ENCODE results near the gene IL9. TPM values are rescaled to one million over a fixed set of nuclear protein-coding genes. Genes with fewer than 3 reads are reported as not detected.

IL9 gene
- polyA plus RNA-seq, 1 donor (not counting 4 experiments of a cell fraction or from before 2014, with no cell fraction given), result not detected

GRCh38 chr5:135874461-135874860, 21.2 kb downstream of the IL9 start:
- Histone ChIP-seq H3K4me2 (ENCODE audit: control insufficient read depth, extremely low read depth, insufficient read depth, low read depth, low read length) (no peak overlapping the region), H3K27ac (ENCODE audit: control insufficient read depth, insufficient read depth, low read length) (no peak overlapping the region), H3K4me3 (ENCODE audit: control insufficient read depth in 2 of 3, extremely low read depth in 1 of 3, insufficient read depth in 2 of 3, low read depth in 1 of 3, low read length in 3 of 3) (no peak overlapping the region), H3K9ac (ENCODE audit: control insufficient read depth, extremely low read depth, insufficient read depth, low read length) (no peak overlapping the region), H3K79me2 (ENCODE audit: control insufficient read depth, insufficient read depth, low read length) (no peaks in the 10 kb centered on the region), H3K36me3 (ENCODE audit: control insufficient read depth in 2 of 2, extremely low read depth in 1 of 2, insufficient read depth in 2 of 2, low read length in 2 of 2) (no peaks in the 10 kb centered on the region), H3K9me1 (ENCODE audit: control insufficient read depth, extremely low read depth, insufficient read depth, low read length) (no peaks in the 10 kb centered on the region), H3K4me1 (ENCODE audit: control insufficient read depth, extremely low read depth, insufficient read depth, low read length) (no peaks in the 10 kb centered on the region), H4K20me1 (ENCODE audit: control insufficient read depth, extremely low read depth, insufficient read depth, low read length) (no peaks in the 10 kb centered on the region), H2AFZ (ENCODE audit: control insufficient read depth, low read length) (no peak overlapping the region), H3K27me3 (ENCODE audit: control insufficient read depth, extremely low read depth, insufficient read depth, low read length) (peaks cover 10% of the 10 kb centered on the region), H3K9me3 (ENCODE audit: control insufficient read depth, low read depth, low read length) (no peaks in the 10 kb centered on the region)
- FAIRE-seq (no peak), DNase-seq (ENCODE audit: low read depth, low spot score) (no peak)
- dilution Hi-C loops (cut with MboI; ENCODE audit: extremely low pct_ligation_motif_present, low sequenced_read_pairs), result no loop called here
- TF ChIP-seq, protein P1, sequence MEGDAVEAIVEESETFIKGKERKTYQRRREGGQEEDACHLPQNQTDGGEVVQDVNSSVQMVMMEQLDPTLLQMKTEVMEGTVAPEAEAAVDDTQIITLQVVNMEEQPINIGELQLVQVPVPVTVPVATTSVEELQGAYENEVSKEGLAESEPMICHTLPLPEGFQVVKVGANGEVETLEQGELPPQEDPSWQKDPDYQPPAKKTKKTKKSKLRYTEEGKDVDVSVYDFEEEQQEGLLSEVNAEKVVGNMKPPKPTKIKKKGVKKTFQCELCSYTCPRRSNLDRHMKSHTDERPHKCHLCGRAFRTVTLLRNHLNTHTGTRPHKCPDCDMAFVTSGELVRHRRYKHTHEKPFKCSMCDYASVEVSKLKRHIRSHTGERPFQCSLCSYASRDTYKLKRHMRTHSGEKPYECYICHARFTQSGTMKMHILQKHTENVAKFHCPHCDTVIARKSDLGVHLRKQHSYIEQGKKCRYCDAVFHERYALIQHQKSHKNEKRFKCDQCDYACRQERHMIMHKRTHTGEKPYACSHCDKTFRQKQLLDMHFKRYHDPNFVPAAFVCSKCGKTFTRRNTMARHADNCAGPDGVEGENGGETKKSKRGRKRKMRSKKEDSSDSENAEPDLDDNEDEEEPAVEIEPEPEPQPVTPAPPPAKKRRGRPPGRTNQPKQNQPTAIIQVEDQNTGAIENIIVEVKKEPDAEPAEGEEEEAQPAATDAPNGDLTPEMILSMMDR (optimal IDR thresholded peaks at IDR 0.05 in 1 of 3, IDR thresholded peaks at IDR 0.05 in 1 of 3, conservative IDR thresholded peaks at IDR 0.05 in 1 of 3; ENCODE audit: extremely low read depth in 1 of 3, insufficient read depth in 2 of 3, low read length in 3 of 3), result no peak
- TF ChIP-seq EZH2 (IDR thresholded peaks at IDR 0.05; ENCODE audit: low read length), result no peak

DNA sequence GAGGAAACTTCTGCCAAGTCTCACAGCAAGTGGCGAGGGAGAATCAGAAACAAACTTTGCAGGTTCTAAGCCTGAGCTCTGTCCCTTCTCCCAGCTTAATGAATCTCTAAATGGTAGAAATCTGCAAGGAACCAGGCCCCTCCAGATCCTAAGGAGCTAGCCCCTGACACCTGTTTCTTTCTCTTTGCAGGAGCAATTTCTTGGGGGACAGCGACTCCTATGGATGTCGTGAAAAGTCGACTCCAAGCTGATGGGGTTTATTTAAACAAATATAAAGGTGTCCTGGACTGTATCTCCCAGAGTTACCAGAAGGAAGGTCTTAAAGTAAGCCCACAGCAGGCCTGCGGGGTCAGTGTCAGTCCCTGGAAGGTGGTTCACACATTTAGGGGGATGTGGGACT, 21.8 kb downstream of the IL9 start:
- no peaks in the 10 kb centered on the region for H3K79me2 ChIP-seq (ENCODE audit: control insufficient read depth, insufficient read depth, low read length)
- DNase-seq (ENCODE audit: low read depth, low spot score) (no peak), FAIRE-seq (no peak)
- no peaks in the 10 kb centered on the region for H4K20me1 ChIP-seq (ENCODE audit: control insufficient read depth, extremely low read depth, insufficient read depth, low read length)
- H3K9ac ChIP-seq (ENCODE audit: control insufficient read depth, extremely low read depth, insufficient read depth, low read length), result no peak overlapping the region
- no peaks in the 10 kb centered on the region for H3K9me3 ChIP-seq (ENCODE audit: control insufficient read depth, low read depth, low read length)
- no peaks in the 10 kb centered on the region for H3K36me3 ChIP-seq (ENCODE audit: control insufficient read depth in 2 of 2, extremely low read depth in 1 of 2, insufficient read depth in 2 of 2, low read length in 2 of 2)
- no peak for TF ChIP-seq EZH2 (IDR thresholded peaks at IDR 0.05; ENCODE audit: low read length)
- TF ChIP-seq, protein P1 (optimal IDR thresholded peaks at IDR 0.05 in 1 of 3, IDR thresholded peaks at IDR 0.05 in 1 of 3, conservative IDR thresholded peaks at IDR 0.05 in 1 of 3; ENCODE audit: extremely low read depth in 1 of 3, insufficient read depth in 2 of 3, low read length in 3 of 3), result no peak
- H2AFZ ChIP-seq (ENCODE audit: control insufficient read depth, low read length), result no peak overlapping the region
- H3K4me1 ChIP-seq (ENCODE audit: control insufficient read depth, extremely low read depth, insufficient read depth, low read length), result no peaks in the 10 kb centered on the region
- dilution Hi-C loops (cut with MboI; ENCODE audit: extremely low pct_ligation_motif_present, low sequenced_read_pairs), result no loop called here
- H3K9me1 ChIP-seq (ENCODE audit: control insufficient read depth, extremely low read depth, insufficient read depth, low read length), result no peaks in the 10 kb centered on the region
- no peak overlapping the region for H3K27ac ChIP-seq (ENCODE audit: control insufficient read depth, insufficient read depth, low read length)
- no peak overlapping the region for H3K4me3 ChIP-seq (ENCODE audit: control insufficient read depth in 2 of 3, extremely low read depth in 1 of 3, insufficient read depth in 2 of 3, low read depth in 1 of 3, low read length in 3 of 3)
- H3K4me2 ChIP-seq (ENCODE audit: control insufficient read depth, extremely low read depth, insufficient read depth, low read depth, low read length), result no peak overlapping the region
- H3K27me3 ChIP-seq (ENCODE audit: control insufficient read depth, extremely low read depth, insufficient read depth, low read length), result peaks cover 10% of the 10 kb centered on the region
